Measurements from ENCODE around the gene SYMPK.
"Not testable (repeated sequence)": the region's sequence is repeated elsewhere in the genome, so short reads cannot be mapped to it uniquely, and the experiment has no call there.

The SYMPK gene

GRCh38 chr19:45815481-45816216 is 47.3 kb downstream of the SYMPK start:
- no peak for TF ChIP-seq JUND (IDR thresholded peaks at IDR 0.05; ENCODE audit: low read depth)
- in situ Hi-C loops (cut with HindIII; ENCODE audit: low pct_unique_long_range_greater_than_20kb, low sequenced_read_pairs) = no loop called here
- no peak for DNase-seq (ENCODE audit: low read depth in 1 of 2, low spot score in 1 of 2)

- DNase-seq (ENCODE audit: low read depth in 1 of 2, low spot score in 1 of 2) = no peak
- TF ChIP-seq JUND (IDR thresholded peaks at IDR 0.05; ENCODE audit: low read depth) = no peak
- in situ Hi-C loops (cut with HindIII; ENCODE audit: low pct_unique_long_range_greater_than_20kb, low sequenced_read_pairs) = no loop called here
Observed at GRCh38 chr19:45814851-45815480, 48.0 kb downstream of the SYMPK start, which contains the start of gene RSPH6A. Gene RSPH6A, minus strand, starts transcription at chr19:45815308. Its CDS starts 132 bp downstream, at chr19:45815176.

- TF ChIP-seq JUND (IDR thresholded peaks at IDR 0.05; ENCODE audit: low read depth) = no peak
- in situ Hi-C loops (cut with HindIII; ENCODE audit: low pct_unique_long_range_greater_than_20kb, low sequenced_read_pairs) = no loop called here
- DNase-seq (ENCODE audit: low read depth in 1 of 2, low spot score in 1 of 2) = no peak
Observed at GRCh38 chr19:45814166-45814780, 48.7 kb downstream of the SYMPK start.

- in situ Hi-C loops (cut with HindIII; ENCODE audit: low pct_unique_long_range_greater_than_20kb, low sequenced_read_pairs) = no loop called here
- DNase-seq (ENCODE audit: low read depth in 1 of 2, low spot score in 1 of 2) = no peak
- no peak for TF ChIP-seq JUND (IDR thresholded peaks at IDR 0.05; ENCODE audit: low read depth)
Observed at GRCh38 chr19:45812297-45812696, 50.6 kb downstream of the SYMPK start.

- in situ Hi-C loops (cut with HindIII; ENCODE audit: low pct_unique_long_range_greater_than_20kb, low sequenced_read_pairs) = no loop called here
- no peak for DNase-seq (ENCODE audit: low read depth in 1 of 2, low spot score in 1 of 2)
- TF ChIP-seq JUND (IDR thresholded peaks at IDR 0.05; ENCODE audit: low read depth) = no peak
Observed at GRCh38 chr19:45809643-45810159, 53.2 kb downstream of the SYMPK start.

- DNase-seq (ENCODE audit: low read depth in 1 of 2, low spot score in 1 of 2) = no peak
- in situ Hi-C loops (cut with HindIII; ENCODE audit: low pct_unique_long_range_greater_than_20kb, low sequenced_read_pairs) = no loop called here
- TF ChIP-seq JUND (IDR thresholded peaks at IDR 0.05; ENCODE audit: low read depth) = no peak
Observed at GRCh38 chr19:45805719-45806118, 57.2 kb downstream of the SYMPK start.

GRCh38 chr19:45804959-45805230 is 58.1 kb downstream of the SYMPK start:
- in situ Hi-C loops (cut with HindIII; ENCODE audit: low pct_unique_long_range_greater_than_20kb, low sequenced_read_pairs) = no loop called here

GRCh38 chr19:45804140-45804958 is 58.6 kb downstream of the SYMPK start:
- DNase-seq (ENCODE audit: low read depth in 1 of 2, low spot score in 1 of 2) = no peak
- no peak for TF ChIP-seq JUND (IDR thresholded peaks at IDR 0.05; ENCODE audit: low read depth)
- in situ Hi-C loops (cut with HindIII; ENCODE audit: low pct_unique_long_range_greater_than_20kb, low sequenced_read_pairs) = no loop called here

More at GRCh38 chr19:45804959-45805230, 58.1 kb downstream of the SYMPK start:
- TF ChIP-seq JUND (IDR thresholded peaks at IDR 0.05; ENCODE audit: low read depth) = no peak
- no peak for DNase-seq (ENCODE audit: low read depth in 1 of 2, low spot score in 1 of 2)

GRCh38 chr19:45801603-45802175 is 61.3 kb downstream of the SYMPK start:
- TF ChIP-seq JUND (IDR thresholded peaks at IDR 0.05; ENCODE audit: low read depth) = no peak
- in situ Hi-C loops (cut with HindIII; ENCODE audit: low pct_unique_long_range_greater_than_20kb, low sequenced_read_pairs) = no loop called here
- DNase-seq (ENCODE audit: low read depth in 1 of 2, low spot score in 1 of 2) = no peak

GRCh38 chr19:45800070-45800553 is 62.8 kb downstream of the SYMPK start:
- no peak for DNase-seq (ENCODE audit: low read depth in 1 of 2, low spot score in 1 of 2)
- no peak for TF ChIP-seq JUND (IDR thresholded peaks at IDR 0.05; ENCODE audit: low read depth)
- in situ Hi-C loops (cut with HindIII; ENCODE audit: low pct_unique_long_range_greater_than_20kb, low sequenced_read_pairs) = no loop called here

GRCh38 chr19:45799541-45799940 is 63.4 kb downstream of the SYMPK start:
- peak in 1 of 2 experiments; percentile 65 for DNase-seq (ENCODE audit: low read depth in 1 of 2, low spot score in 1 of 2)
- in situ Hi-C loops (cut with HindIII; ENCODE audit: low pct_unique_long_range_greater_than_20kb, low sequenced_read_pairs) = not testable (repeated sequence)

- in situ Hi-C loops (cut with HindIII; ENCODE audit: low pct_unique_long_range_greater_than_20kb, low sequenced_read_pairs) = no loop called here
- DNase-seq (ENCODE audit: low read depth in 1 of 2, low spot score in 1 of 2) = peak in 1 of 2 experiments; percentile 46
- no peak for TF ChIP-seq JUND (IDR thresholded peaks at IDR 0.05; ENCODE audit: low read depth)
Observed at GRCh38 chr19:45798995-45799517, 63.9 kb downstream of the SYMPK start.
